ENCODE results near the gene CDH8.

GRCh38 chr16:61791464-61791863 lies 244.8 kb downstream of the CDH8 start:
- TF ChIP-seq CEBPB (IDR thresholded peaks at IDR 0.05) (no peak), SMC3 (IDR thresholded peaks at IDR 0.05) (no peak), KDM1A (IDR thresholded peaks at IDR 0.05; ENCODE audit: low read depth) (no peak), POLR2A (IDR thresholded peaks at IDR 0.05; ENCODE audit: low read length) (no peak), REST (IDR thresholded peaks at IDR 0.05) (no peak), HOXB13 (CRISPR knock-in tag; IDR thresholded peaks at IDR 0.05; ENCODE audit: low read depth) (no peak), RFX5 (IDR thresholded peaks at IDR 0.05) (no peak), EP300 (IDR thresholded peaks at IDR 0.05) (no peak)
- TF ChIP-seq, protein P1, sequence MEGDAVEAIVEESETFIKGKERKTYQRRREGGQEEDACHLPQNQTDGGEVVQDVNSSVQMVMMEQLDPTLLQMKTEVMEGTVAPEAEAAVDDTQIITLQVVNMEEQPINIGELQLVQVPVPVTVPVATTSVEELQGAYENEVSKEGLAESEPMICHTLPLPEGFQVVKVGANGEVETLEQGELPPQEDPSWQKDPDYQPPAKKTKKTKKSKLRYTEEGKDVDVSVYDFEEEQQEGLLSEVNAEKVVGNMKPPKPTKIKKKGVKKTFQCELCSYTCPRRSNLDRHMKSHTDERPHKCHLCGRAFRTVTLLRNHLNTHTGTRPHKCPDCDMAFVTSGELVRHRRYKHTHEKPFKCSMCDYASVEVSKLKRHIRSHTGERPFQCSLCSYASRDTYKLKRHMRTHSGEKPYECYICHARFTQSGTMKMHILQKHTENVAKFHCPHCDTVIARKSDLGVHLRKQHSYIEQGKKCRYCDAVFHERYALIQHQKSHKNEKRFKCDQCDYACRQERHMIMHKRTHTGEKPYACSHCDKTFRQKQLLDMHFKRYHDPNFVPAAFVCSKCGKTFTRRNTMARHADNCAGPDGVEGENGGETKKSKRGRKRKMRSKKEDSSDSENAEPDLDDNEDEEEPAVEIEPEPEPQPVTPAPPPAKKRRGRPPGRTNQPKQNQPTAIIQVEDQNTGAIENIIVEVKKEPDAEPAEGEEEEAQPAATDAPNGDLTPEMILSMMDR (IDR thresholded peaks at IDR 0.05): no peak
- TF ChIP-seq, protein P2, sequence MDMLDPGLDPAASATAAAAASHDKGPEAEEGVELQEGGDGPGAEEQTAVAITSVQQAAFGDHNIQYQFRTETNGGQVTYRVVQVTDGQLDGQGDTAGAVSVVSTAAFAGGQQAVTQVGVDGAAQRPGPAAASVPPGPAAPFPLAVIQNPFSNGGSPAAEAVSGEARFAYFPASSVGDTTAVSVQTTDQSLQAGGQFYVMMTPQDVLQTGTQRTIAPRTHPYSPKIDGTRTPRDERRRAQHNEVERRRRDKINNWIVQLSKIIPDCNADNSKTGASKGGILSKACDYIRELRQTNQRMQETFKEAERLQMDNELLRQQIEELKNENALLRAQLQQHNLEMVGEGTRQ (IDR thresholded peaks at IDR 0.05): no peak
